Hippocampal formation (tissue), 2 donors: ENCODE data around the gene MTCL3.
A peak's percentile ranks its signal among the peaks of the same experiment; 100 is the strongest.

Experiments used
- DNase-seq, 2 donors: peaks; one replicate each; lab custom pipeline; 2025; lab: John Stamatoyannopoulos, UW

MTCL3 gene

GRCh38 chr6:127518710-127519468 is at the start of gene MTCL3:
Gene MTCL3, minus strand, starts transcription at chr6:127519335.
- peak; percentile 27 to 29 for DNase-seq

- DNase-seq: no peak
These were observed 48.3 kb upstream of the MTCL3 start for GRCh38 chr6:127567476-127567875.

- DNase-seq: no peak
These were observed 47.5 kb upstream of the MTCL3 start for GRCh38 chr6:127566651-127567050.

- DNase-seq: no peak
These were observed 47.0 kb upstream of the MTCL3 start for GRCh38 chr6:127566119-127566518.

- DNase-seq: no peak
These were observed 45.6 kb upstream of the MTCL3 start for GRCh38 chr6:127564761-127565160.

- no peak for DNase-seq
These were observed 42.5 kb upstream of the MTCL3 start for GRCh38 chr6:127561660-127562059.

GRCh38 chr6:127554435-127555006 is 35.4 kb upstream of the MTCL3 start:
- no peak for DNase-seq

GRCh38 chr6:127550403-127550802 is 31.3 kb upstream of the MTCL3 start:
- DNase-seq: no peak

GRCh38 chr6:127547904-127548649 is 28.9 kb upstream of the MTCL3 start:
- peak in 1 of 2 donors; percentile 6 for DNase-seq

- DNase-seq: no peak
These were observed 28.1 kb upstream of the MTCL3 start for GRCh38 chr6:127547215-127547614.

GRCh38 chr6:127539272-127539671 is 20.1 kb upstream of the MTCL3 start:
- DNase-seq: peak in 1 of 2 donors; percentile 58

GRCh38 chr6:127538750-127539264 is 19.7 kb upstream of the MTCL3 start:
- DNase-seq: no peak

GRCh38 chr6:127533736-127534135 is 14.6 kb upstream of the MTCL3 start:
- DNase-seq: no peak

- DNase-seq: no peak
These were observed 13.9 kb upstream of the MTCL3 start for GRCh38 chr6:127533011-127533410.

GRCh38 chr6:127522714-127523113 is 3.6 kb upstream of the MTCL3 start:
- DNase-seq: no peak

- DNase-seq: no peak
These were observed 931 bp upstream of the MTCL3 start for GRCh38 chr6:127520066-127520465.

- DNase-seq: no peak
These were observed 292 bp upstream of the MTCL3 start for GRCh38 chr6:127519469-127519785.

- peak in 1 of 2 donors; percentile 21 for DNase-seq
These were observed 885 bp downstream of the MTCL3 start for GRCh38 chr6:127518191-127518709.

- no peak for DNase-seq
These were observed 1.4 kb downstream of the MTCL3 start for GRCh38 chr6:127517693-127518092.

GRCh38 chr6:127516662-127517273 is 2.4 kb downstream of the MTCL3 start:
- peak; percentile 67 to 81 for DNase-seq

GRCh38 chr6:127515794-127516661 is 3.1 kb downstream of the MTCL3 start:
- DNase-seq: peak; percentile 81 to 88
